ENCODE measurements around the gene CRB1.

Gene CRB1

DNA sequence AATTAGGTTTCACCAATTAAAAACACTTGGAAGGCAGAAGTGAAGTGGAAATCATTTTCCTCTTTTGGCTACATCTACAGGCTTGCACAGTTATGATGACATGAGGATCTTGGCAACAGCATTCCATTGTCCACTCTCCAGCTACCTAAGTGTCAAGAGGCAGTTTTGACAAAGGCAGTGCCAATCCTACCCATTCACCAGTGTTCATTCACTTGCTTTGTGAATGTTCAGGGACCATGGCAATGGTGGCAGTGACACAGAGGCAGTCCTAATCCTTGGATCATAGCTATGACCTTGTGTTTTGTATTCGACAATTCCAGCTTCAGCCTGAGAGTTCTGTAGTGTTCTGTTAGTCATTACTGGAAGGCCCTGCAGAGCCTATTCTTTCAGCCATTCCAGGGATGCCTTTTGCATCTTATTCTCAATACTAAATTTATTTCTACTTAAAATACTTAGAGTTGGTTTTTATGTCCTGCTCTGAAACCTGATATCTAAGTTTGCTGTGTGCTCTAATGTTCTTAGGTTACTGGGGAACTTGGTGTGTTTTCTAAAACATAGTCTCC is 36.7 kb downstream of the CRB1 start:
- DNase-seq (ENCODE audit: low read depth in 2 of 2), result no peak

DNA sequence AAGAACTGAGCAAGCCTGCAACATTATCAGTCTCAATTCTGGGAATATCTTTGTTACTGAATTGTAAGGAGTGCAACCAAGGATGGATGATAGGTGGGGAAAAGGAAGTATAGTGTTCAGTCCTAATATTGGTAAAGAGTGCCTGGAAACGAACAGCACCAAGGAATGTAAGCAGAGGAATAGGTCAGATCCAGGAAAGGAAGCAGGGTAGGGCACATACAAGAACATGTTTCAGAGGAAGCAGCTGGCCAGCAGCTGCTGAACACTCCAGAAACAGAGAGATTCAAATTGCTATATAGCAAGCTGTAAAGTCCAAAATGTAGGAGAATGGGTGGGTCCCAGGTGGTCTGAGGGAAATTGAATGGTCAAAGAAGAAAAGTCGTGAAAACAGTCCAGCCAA is 37.9 kb downstream of the CRB1 start:
- no peak for DNase-seq (ENCODE audit: low read depth in 2 of 2)

DNA sequence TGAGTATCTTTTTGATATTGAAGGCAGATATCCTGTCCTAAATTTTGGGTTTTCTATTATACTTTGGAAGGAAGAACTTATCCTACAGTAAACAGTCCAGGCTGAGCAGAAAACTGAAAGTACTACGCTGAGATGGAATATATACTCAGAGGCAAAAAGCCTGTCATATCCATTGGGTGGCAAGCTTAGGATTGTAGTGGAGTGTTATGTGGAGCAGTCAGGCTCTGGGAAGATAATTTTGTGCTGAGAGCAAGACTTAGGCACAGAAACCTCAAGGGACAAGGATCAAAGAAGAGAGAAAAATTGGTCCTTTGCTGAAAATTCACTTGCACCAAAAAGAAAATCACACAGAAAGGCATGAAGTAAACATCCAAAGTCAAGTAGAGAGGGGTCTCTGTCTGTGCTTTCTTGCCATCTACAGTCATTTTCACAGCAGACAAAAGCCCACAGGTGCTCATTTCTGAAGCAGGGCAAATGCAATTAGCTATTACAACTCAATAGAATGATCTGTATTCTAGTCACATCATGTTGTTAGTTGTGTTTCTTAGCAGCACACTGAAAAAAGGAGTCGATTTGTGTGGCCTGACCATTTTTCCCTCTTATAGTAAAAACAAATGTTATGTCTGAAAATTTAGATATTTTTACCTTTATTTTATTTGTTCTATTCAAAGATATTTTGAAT is 38.5 kb downstream of the CRB1 start:
- DNase-seq (ENCODE audit: low read depth in 2 of 2), result no peak

DNA sequence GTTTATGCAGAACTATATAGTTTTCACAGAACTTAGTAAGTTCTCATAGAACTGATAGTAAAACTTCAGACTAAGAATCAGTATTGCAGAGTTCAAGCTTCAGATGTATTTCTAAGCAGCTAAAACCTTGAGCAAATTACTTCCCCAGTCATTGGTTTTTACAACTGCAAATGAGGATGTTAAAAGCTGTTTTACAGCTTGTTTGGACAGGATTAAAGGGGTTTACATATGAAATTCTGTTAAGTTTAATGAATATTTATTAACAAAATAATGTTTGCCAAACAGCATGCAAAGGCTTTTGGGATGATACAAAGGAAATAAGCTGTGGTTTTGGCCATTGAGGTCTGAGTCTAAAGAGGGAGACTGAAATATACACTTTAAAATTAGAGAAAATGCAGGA is 39.1 kb downstream of the CRB1 start:
- no peak for DNase-seq (ENCODE audit: low read depth in 2 of 2)

DNA sequence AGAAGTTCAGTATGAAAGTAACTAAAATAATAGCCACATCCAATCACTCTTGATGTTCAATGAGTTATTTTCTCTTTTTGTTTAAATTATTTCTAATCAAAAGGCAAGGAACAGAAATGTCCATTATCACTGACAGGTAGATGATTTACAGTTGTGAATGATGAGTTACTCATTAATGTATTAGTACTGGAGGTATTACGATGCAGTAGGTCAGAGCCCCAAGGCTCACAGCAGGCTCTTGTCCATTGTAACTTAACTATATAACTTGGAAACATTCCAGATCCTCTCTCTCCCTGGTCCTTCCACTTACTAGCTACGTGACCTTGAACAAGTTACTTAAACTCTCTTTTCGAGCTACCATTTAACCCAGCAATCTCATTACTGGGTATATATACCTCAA is 39.5 kb downstream of the CRB1 start:
- DNase-seq (ENCODE audit: low read depth in 2 of 2), result no peak

DNA sequence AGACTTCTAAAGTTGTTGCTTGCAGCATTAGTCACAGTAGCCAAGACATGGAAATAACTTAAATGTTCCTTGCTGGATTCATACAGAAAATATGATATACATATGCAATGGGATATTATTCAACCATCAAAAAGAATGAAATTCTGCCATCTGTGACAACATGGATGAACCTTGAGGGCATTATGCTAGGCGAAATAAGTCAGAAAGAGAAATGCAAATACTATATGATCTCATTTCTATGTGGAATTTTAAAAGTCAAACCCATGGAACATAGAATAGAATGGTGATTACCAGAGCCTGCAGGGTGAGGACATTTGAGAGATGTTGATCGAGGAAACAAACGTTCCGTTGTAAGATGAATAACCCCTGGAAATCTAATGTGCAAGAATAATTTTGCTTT is 43.0 kb downstream of the CRB1 start:
- DNase-seq (ENCODE audit: low read depth in 2 of 2), result no peak

DNA sequence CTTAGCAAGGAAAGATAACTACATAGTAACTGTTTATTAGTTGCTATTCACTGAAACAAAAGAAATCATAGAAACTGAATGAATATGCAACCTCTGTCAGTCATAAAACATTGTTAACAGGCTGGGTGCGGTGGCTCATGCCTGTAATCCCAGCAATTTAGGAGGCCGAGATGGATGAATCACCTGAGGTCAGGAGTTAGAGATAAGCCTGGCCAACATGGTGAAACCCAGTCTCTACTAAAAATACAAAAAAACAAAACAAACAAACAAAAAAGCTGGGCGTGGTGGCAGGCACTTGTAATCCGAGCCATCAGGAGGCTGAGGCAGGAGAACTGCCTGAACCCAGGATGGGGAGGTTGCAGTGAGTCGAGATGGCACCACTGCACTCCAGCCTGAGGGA is 44.1 kb downstream of the CRB1 start:
- DNase-seq (ENCODE audit: low read depth in 2 of 2), result no peak

DNA sequence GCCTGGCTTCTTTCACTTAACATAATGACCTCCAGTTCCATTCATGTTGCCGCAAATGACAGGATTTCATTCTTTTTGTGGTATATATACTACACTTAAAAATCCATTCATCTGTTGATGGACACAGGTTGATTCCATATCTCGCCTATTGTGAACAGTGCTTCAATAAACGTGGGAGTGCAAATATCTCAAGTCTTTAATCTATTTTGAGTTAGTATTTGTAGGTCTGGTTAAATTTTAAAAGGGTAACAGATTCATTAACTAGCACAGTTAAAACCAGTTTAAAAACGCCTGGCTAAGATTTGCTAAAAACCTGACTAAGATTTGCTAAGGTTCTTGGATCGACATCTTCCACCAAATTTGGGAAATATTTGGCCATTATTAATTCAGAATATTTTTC is 45.7 kb downstream of the CRB1 start:
- DNase-seq (ENCODE audit: low read depth in 2 of 2), result no peak

DNA sequence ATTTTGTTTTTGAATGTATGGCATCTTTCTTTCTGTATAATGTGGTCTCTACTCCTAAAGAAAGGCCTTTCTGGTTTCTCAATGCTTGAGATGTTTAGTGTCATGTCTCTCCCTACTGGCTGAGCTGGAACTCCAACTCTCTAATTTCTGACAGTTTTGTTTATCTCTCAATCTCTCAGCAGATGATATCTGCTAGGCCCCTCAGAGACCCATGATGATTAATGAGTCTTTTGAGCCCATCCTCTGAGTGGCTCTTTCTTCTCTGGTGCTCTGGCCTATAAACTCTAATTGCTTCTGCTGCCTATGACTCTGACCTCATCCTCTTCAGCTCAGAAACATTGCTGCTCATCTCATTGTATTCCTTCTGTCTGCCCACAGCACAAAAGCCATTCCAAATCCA is 46.6 kb downstream of the CRB1 start:
- no peak for DNase-seq (ENCODE audit: low read depth in 2 of 2)

DNA sequence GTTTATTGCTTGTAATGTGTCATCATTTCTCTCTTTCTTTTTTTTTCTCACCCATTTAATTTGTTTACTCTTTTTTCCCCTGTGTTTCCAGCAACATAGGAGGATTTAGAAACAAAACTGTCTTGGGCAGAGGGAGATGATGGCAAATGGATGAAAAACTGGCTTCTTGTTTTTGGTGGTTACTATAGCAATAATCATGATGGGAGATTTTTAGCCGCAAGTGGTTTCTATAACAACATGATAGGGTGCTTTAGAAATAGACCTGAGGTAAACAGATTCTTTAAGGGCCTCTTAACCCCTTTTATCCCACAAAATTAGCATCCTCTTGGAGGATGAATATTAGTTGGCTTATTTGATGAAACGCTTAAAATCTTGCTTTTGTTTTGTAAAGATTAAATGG is 51.6 kb downstream of the CRB1 start:
- no peak for DNase-seq (ENCODE audit: low read depth in 2 of 2)

DNA sequence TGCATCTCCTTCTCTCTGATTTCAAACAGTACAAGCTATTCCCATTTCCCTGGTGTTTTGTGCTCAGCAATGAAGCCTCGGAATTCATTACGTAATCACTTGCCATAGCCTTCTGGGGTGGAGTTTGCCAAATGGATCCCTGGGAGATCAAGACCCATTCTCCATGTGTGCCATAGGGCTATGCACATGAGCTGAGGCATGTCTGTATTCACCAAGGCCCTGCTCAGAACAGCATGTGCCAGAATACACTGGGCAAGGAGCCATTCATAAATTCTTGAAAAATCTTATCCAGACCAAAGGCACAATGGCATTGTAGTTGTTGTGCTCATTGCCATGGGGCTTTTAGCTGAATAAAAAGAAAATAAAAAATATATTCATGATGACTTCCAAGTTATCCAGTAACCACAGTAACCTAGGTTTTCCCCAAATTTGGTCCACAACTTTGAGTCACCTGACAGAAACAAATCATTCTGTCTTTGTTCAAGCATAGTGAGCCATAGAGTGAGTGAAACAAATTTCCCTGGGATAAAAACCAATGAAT is 53.0 kb downstream of the CRB1 start:
- DNase-seq (ENCODE audit: low read depth in 2 of 2), result no peak

DNA sequence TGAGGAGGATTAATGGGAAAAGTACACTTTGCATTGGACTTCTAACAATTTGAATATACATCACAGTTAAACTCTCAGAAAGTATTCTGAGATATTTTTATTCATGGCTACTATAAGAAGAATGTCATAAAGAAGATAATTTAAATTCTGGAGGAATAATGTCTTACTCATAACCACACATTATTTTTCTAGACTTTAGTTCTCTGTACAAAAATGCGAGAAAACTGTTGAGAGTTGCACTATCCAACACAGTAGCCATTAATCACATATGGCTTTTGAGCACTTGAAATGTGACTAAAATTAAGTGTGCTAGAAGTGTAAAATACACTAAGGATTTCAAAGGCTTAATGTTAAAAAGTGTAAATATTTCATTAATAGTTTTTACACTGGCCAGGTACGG is 53.8 kb downstream of the CRB1 start:
- no peak for DNase-seq (ENCODE audit: low read depth in 2 of 2)

DNA sequence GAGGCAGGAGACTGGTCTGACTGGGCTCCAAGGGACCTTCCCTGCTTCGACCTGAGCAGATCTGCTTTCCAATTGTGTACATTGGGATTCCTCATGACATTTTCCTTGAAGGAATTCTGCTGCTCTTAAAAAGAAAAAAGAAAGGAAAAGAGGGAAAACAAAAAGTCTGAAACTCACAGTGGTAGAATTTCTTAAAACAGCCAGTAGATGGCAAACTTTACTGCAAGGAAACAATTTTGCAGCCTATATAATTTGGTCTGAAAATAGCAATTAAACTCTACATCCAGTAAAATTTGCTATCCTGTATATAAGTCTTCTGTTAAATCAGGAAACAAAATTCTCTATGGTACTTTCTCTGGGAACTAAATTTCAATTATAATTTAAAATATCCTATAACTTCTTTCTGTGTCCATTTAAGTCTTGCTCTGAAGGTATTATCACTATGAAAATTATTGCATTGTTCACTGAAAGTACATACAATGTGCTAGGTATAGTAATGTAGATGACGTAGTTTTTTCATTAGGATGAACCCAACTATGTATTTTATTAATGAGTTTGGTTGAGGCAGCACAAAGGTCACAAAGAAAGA is 59.8 kb downstream of the CRB1 start:
- no peak for DNase-seq (ENCODE audit: low read depth in 2 of 2)

DNA sequence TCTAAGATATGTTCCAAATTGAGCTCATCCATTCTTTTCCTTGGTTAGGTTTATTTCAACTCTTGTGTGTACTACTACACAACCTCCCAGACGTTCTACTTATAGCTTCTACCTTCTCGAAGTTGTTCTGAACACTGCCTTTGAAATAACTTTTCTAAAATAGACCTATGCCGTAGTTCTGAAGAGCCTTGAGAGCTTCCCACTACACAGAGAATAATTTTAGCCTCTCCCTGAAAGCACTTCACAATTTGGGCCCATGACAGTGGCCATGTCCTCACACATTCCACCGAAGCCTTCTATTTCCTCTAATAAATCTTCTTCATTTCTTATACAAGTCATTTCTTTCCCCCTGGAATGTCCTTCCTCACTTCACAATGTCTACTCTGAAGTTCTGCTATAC is 62.2 kb downstream of the CRB1 start:
- no peak for DNase-seq (ENCODE audit: low read depth in 2 of 2)

DNA sequence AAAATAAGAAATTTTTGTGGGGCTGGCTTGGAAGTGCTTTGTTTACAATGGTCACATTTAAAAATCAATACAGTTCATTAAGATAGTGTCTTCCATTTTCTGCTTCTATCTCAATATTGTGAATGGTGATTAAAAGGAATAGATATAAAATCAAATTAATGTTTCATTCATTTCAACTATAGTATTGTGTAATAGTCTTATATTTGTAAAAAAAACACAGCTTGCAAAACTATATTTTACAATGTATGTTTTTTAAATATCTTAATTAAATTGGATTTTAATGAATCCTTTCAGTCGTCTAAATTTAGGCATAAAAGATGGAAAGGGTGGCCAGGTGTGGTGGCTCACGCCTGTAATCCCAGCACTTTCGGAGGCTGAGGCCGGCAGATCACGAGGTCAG is 63.5 kb downstream of the CRB1 start:
- no peak for DNase-seq (ENCODE audit: low read depth in 2 of 2)

DNA sequence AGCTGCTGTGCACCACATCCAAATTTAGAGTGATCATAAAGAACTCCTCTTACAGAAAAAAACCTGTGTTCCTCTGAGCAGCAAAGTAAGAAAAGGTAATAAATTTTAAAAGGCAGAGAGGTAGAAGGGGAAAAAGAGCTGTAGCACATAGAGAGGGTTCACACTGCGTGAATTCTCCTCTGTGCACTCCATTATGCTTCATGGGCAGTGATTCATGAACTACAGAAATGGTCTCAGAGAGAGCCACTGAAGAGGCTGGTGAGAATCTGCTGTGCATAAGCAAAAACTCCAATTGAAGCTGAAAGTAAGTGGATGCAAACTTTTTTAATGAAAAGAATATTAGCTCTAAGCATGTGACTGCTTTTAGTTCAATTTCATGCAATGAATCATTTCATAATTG is 65.0 kb downstream of the CRB1 start:
- no peak for DNase-seq (ENCODE audit: low read depth in 2 of 2)

DNA sequence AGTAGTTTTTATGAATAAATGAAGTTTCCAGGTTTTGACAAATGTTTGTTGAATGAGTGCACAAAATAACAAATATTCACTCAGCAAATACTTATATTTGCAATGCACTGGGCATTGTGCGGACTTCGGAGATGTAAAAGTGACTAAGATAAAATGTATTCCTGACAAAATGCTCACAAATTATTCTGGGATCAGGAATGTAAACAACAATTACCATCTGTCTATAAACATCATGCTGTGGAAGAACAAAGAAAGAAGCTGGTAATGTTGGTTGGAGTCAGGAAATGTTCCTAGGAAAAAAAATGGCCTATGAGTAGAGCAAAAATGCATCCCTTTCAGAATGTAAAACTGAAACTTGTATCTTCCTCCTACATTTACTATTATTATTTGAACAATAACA is 68.5 kb downstream of the CRB1 start:
- DNase-seq (ENCODE audit: low read depth in 2 of 2), result no peak

DNA sequence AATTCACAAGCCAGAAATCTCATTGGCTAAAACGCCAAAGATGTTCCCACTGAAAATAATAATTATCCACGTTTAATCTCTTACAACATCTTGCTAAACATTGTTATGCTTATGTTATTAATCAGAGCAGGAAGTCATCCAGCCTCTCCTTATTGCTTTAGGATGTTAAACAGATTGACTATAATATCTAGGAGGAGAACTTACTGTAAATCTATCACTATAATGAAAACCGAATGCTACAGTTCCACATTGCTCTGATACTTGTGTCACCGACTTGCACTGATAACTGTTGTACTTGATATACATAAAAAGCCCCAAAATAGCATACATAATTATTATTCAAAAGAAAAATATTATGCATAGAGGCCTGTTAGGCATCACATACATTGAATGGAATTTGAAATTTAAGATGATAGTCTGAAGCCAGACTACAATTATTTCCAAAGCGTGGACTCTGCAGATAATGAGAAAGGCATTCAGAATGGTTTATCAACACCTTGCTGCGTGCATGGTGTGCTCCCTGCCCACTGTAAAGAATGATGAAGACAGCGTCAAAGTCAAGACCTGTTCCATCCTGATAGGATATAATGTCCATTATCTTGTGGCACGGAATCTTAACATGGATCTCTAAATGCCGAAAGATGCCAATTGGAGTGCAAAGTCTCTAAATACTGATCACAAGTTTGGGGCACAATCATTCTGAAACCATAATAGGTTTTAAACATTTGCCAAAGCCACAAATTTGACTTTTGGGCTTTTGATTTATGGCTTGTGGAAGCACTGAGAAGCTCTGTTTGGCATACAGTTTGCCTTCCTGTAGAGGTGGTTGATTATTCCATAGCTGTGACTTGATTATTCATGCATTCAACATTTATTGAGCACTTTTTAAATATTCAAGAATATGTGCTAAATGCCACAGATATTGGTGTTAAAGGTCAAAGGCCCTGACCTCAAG is 71.3 kb downstream of the CRB1 start:
- no peak for DNase-seq (ENCODE audit: low read depth in 2 of 2)

DNA sequence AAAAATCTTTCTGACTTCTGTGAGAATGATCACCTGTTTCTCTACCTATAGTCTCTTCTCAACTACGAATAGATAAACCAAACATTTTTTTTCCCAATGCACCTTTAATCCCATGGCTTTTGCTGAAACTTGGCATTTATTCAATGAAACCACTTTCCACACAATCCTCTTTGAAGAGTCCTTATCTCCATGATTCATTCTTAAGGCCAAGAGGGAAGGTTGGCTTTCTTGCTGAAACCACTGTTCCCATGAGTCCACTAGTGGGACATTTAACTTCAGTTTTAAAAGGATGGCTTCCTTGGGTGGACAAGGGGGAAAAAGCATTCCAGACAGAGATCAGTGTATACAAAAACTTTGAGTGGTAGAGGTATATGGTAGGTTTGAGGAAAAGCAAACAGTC is 73.6 kb downstream of the CRB1 start:
- DNase-seq (ENCODE audit: low read depth in 2 of 2), result no peak

DNA sequence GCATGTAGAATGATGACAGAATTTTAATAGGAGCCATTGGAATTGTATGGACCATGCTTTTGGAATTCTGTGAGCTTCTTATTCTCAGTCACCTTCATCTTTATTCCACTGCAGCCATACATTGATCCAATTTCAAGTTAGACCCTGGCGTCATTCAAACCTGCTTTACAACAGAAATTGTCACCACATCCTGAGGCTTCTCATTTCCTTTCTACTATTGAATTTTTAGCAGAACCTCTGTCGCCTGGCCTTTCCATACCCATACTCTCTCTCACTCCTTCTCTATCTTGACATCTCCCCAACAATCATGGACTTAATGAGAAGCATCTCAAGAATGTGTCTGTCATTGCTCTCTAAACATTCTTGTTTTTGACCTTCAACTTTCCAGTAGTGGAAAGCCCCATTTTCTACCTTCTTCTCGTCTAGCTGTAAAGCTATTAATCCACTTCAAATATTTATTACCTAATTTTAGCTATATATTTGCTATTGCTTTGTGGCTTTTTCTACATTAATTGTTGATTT is 74.1 kb downstream of the CRB1 start:
- no peak for DNase-seq (ENCODE audit: low read depth in 2 of 2)

DNA sequence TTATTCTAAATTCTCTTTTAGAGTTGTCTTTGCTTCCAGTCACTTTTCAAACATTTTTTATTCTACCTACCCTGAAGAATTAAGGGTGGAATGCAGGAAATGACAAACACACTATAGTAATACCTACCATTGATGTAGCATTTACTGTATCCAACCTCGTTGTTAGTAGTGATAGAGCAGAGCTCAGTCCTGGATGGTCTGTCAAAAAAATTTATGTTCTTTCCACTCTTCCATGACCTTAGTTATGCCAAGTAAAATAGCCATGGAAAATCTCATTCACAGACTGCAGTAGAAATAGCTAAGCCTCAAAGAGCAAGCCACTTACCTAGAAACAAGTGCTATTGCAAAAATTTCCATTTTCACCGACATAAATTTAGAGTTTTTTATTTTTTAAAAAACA is 74.6 kb downstream of the CRB1 start:
- no peak for DNase-seq (ENCODE audit: low read depth in 2 of 2)

DNA sequence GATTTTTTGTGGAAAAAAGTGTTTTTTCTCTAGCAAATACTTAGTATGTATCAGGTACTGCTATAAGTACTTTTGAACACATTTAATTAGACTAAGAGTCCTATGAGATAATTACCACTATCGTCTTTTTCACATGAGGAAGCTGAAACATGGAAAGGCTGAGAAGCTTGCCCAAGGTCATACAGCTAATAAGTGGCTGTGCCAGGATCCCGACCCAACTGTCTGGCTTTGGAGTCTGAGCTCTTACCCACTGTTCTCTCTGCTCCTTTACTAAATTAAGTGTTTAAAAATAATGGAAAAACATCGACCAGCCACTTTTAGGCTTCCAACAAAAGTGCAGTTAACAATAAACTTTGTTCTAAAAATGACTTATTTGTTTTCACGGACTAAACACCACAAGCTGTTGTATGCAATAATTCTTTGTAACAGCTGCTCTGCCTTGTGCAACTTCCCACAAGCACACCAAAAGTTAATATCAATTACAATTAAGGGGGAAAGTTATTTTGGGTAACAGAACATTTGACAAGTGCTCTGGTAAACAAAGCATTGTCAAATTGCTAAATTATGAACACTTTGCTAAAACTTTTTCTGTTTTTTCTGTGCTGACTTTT is 75.7 kb downstream of the CRB1 start:
- no peak for DNase-seq (ENCODE audit: low read depth in 2 of 2)

Measured in stimulated activated CD4-positive, alpha-beta T cell treated with anti-CD3 and anti-CD28 coated beads, Interleukin-15, amount 100 ng/mL, for 48 hours (primary cell).